Natural killer cell (primary cell): ENCODE data around the gene CTTN. TPM values are rescaled to one million over a fixed set of nuclear protein-coding genes. Genes with fewer than 3 reads are reported as not detected.

Experiments
- ATAC-seq, 3 donors: fragments of 150-1000 bp in 2 of 3; fragments of 200-7000 bp in 1 of 3; cut with Tn5 transposase; 1 replicate in 1 of 3; 2 replicates in 2 of 3; pipeline ENCODE4 v1.10.0; 2021; ENCODE audit warnings: mild to moderate bottlenecking in 2 of 3, moderate library complexity in 2 of 3
- DNase-seq, 2 donors: peaks; one replicate each; pipeline versions ENCODE4 v3.0.0 to v3.0.0-alpha.2; 2013 to 2021; ENCODE audit warnings: mixed read lengths in 1 of 2
- H3K27ac ChIP-seq: one replicate; pipeline ENCODE4 v1.5.1; 2013; ENCODE audit warnings: mild to moderate bottlenecking, low read length
- H3K27me3 ChIP-seq: one replicate; pipeline ENCODE4 v1.6.1; 2013; ENCODE audit warnings: low read length; ENCODE audit not compliant: control insufficient read depth, insufficient read depth
- H3K36me3 ChIP-seq: one replicate; pipeline ENCODE4 v1.6.1; 2013; ENCODE audit warnings: low read length; ENCODE audit not compliant: control insufficient read depth, insufficient read depth
- H3K4me1 ChIP-seq: one replicate; pipeline ENCODE4 v1.6.1; 2013; ENCODE audit warnings: low read length; ENCODE audit not compliant: control insufficient read depth, insufficient read depth
- H3K4me3 ChIP-seq: one replicate; pipeline ENCODE4 v1.5.1; 2013; ENCODE audit warnings: low read length
- H3K9me3 ChIP-seq: one replicate; pipeline ENCODE4 v1.6.1; 2013; ENCODE audit warnings: low read length; ENCODE audit not compliant: control insufficient read depth, insufficient read depth
- H3K27ac Mint-ChIP-seq, 2 donors: one replicate each; pipeline ENCODE4 v1.8.0; 2022; ENCODE audit warnings: mild to moderate bottlenecking in 2 of 2, mixed read lengths in 2 of 2, moderate library complexity in 1 of 2
- H3K27me3 Mint-ChIP-seq, 2 donors: one replicate each; pipeline ENCODE4 v1.8.0; 2022; ENCODE audit warnings: low read depth in 2 of 2, mixed read lengths in 2 of 2
- H3K36me3 Mint-ChIP-seq: one replicate; pipeline ENCODE4 v1.8.0; 2022; ENCODE audit warnings: mixed read lengths
- H3K4me1 Mint-ChIP-seq, 2 donors: one replicate each; pipeline ENCODE4 v1.8.0; 2022; ENCODE audit warnings: mixed read lengths in 2 of 2
- H3K4me3 Mint-ChIP-seq: one replicate; pipeline ENCODE4 v1.8.0; 2022; ENCODE audit warnings: mild to moderate bottlenecking, moderate library complexity, mixed read lengths
- H3K9me3 Mint-ChIP-seq, 2 donors: one replicate each; pipeline ENCODE4 v1.8.0; 2022; ENCODE audit warnings: mixed read lengths in 2 of 2
- CTCF ChIP-seq: fragments of 200-600 bp; IDR thresholded peaks from one replicate; pipeline ENCODE4 v1.8.0; 2022; ENCODE audit warnings: antibody characterized with exemption
- WGBS: methylation state at CpG from one replicate; pipeline ENCODE4 v1.1.7; 2013; ENCODE audit warnings: missing lambda C conversion rate; ENCODE audit not compliant: insufficient coverage; 5-methylcytosine and 5-hydroxymethylcytosine counted together
- intact Hi-C: fragments of 100-400 bp; cut with micrococcal nuclease; formaldehyde crosslinking; loops from one replicate; pipeline ENCODE4 v1.14.2; 2022
- total RNA-seq, 4 donors: library from RNA; stranded (reverse); fragments of 120-200 nt in 1 of 4; gene quantifications; one replicate each; pipeline versions ENCODE4 v1.2.3 to v1.2.4, GENCODE V29; 2013 to 2022

The CTTN gene
- total RNA-seq, 3 donors from 2014 or later (not counting 1 experiment from before 2014, with no cell fraction given) = 0.59 to 5.8 (median 1.8) TPM

GRCh38 chr11:70400643-70401042 is 2.3 kb downstream of the CTTN start:
- Histone ChIP-seq H3K27me3 (peaks cover 51% of the 10 kb centered on the region), H3K9me3 (no peaks in the 10 kb centered on the region), H3K36me3 (no peaks in the 10 kb centered on the region), H3K27ac (no peak overlapping the region), H3K4me3 (no peak overlapping the region), H3K4me1 (peaks cover 25% of the 10 kb centered on the region)
- ATAC-seq = no peak
- no peaks in the 10 kb centered on the region for H3K36me3 Mint-ChIP-seq
- WGBS = 85% methylated on average over 8 of the region's 8 CpGs
- intact Hi-C loops = no loop called here
- DNase-seq = no peak
- peaks cover 44 to 67% of the 10 kb centered on the region in 2 donors for H3K27me3 Mint-ChIP-seq
- TF ChIP-seq CTCF = no peak
- peaks cover 18 to 22% of the 10 kb centered on the region in 2 donors for H3K4me1 Mint-ChIP-seq
- no peak overlapping the region for H3K27ac Mint-ChIP-seq
- H3K4me3 Mint-ChIP-seq = no peak overlapping the region
- no peaks in the 10 kb centered on the region for H3K9me3 Mint-ChIP-seq

- peaks cover 43 to 73% of the 10 kb centered on the region in 2 donors for H3K27me3 Mint-ChIP-seq
- WGBS = 76% methylated on average over 10 of the region's 10 CpGs
These were observed 3.7 kb downstream of the CTTN start for GRCh38 chr11:70402016-70402415.

GRCh38 chr11:70402685-70403084 is 4.4 kb downstream of the CTTN start:
- Mint-ChIP-seq H3K9me3 (no peaks in the 10 kb centered on the region), H3K36me3 (no peaks in the 10 kb centered on the region), H3K27ac (no peak overlapping the region), H3K4me3 (no peak overlapping the region), H3K27me3 (peaks cover 43 to 73% of the 10 kb centered on the region in 2 donors), H3K4me1 (peaks cover 10 to 14% of the 10 kb centered on the region in 2 donors)
- no peak for ATAC-seq
- Histone ChIP-seq H3K4me3 (no peak overlapping the region), H3K36me3 (no peaks in the 10 kb centered on the region), H3K4me1 (peaks cover 17% of the 10 kb centered on the region), H3K27ac (no peak overlapping the region), H3K27me3 (peaks cover 35% of the 10 kb centered on the region), H3K9me3 (no peaks in the 10 kb centered on the region)
- no peak for DNase-seq
- intact Hi-C loops = no loop called here
- TF ChIP-seq CTCF = no peak
- WGBS = 57% methylated on average over 1 of the region's 1 CpG

More at GRCh38 chr11:70402016-70402415, 3.7 kb downstream of the CTTN start:
- TF ChIP-seq CTCF = no peak
- Histone ChIP-seq H3K4me3 (no peak overlapping the region), H3K4me1 (peaks cover 24% of the 10 kb centered on the region), H3K9me3 (no peaks in the 10 kb centered on the region), H3K27me3 (peaks cover 42% of the 10 kb centered on the region), H3K27ac (no peak overlapping the region), H3K36me3 (no peaks in the 10 kb centered on the region)
- Mint-ChIP-seq H3K36me3 (no peaks in the 10 kb centered on the region), H3K27ac (no peak overlapping the region), H3K4me3 (no peak overlapping the region), H3K4me1 (peaks cover 17 to 21% of the 10 kb centered on the region in 2 donors), H3K9me3 (no peaks in the 10 kb centered on the region)
- intact Hi-C loops = no loop called here
- no peak for DNase-seq
- ATAC-seq = no peak

DNA sequence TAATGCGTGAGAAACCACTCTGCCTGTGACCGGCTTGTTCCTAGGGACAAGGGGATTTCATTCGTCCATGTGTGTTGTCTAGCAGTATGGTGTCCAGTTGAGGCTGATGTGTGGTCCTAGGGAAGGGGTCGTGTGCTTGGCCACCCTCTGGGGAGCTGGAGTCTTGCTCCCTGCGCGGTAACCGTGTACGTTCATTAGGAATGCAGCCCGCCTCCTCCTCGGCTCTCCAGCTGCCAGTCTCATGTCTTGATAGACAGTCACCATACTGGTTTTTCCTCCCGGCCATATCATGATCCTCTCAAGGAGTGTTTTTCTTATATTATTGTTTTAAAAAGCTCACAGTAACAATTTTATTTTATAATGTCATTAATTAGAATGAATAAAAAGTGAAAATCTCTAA is 5.9 kb downstream of the CTTN start:
- Mint-ChIP-seq H3K4me1 (peaks cover 5 to 6% of the 10 kb centered on the region in 2 donors), H3K36me3 (no peaks in the 10 kb centered on the region), H3K4me3 (no peak overlapping the region), H3K27me3 (peaks cover 47 to 77% of the 10 kb centered on the region in 2 donors), H3K9me3 (no peaks in the 10 kb centered on the region), H3K27ac (no peak overlapping the region)
- Histone ChIP-seq H3K36me3 (no peaks in the 10 kb centered on the region), H3K4me1 (peaks cover 5% of the 10 kb centered on the region), H3K27me3 (peaks cover 35% of the 10 kb centered on the region), H3K27ac (no peak overlapping the region), H3K4me3 (no peak overlapping the region), H3K9me3 (no peaks in the 10 kb centered on the region)
- ATAC-seq (no peak), DNase-seq (no peak)
- no peak for TF ChIP-seq CTCF
- 95% methylated on average over 10 of the region's 11 CpGs for WGBS
- intact Hi-C loops = no loop called here
